ENCODE data around the gene PPP2R2C. TPM values are rescaled to one million over a fixed set of nuclear protein-coding genes. Genes with fewer than 3 reads are reported as not detected.

PPP2R2C gene
- total RNA-seq, 1 experiment from 2014 or later, result 26.7 TPM

DNA sequence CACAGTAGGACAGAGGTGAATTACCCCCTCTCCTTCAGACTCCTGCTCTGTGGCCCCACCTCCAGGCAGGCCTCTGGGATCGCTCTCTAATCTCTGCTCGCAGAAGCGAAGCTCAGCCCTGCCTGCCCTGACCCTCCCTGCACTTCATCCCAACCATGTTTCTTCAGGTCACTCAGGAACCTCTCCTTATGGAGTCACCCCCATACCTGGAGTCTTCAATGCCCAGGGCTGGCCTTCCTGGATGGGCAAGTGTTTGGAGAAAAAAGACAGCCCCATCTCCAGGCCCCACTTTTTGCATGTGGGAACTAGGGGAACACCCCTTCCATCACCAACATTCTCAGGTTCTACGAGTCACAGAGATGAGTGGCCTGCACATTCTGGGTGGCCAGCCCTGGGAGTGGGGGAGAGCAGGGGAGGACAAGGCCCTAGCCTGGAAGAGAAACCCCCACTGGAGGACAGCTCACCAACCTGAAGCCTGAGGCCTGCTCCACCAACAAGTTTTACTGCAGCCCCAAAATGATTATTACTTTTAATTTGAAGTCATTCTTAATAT lies 90.8 kb downstream of the PPP2R2C start:
- in situ Hi-C loops (cut with HindIII; ENCODE audit: low pct_unique_long_range_greater_than_20kb, low sequenced_read_pairs) (no loop called here), intact Hi-C loops (cut with micrococcal nuclease; ENCODE audit: unreplicated experiment) (no loop called here)
- Histone ChIP-seq H3K4me1 (ENCODE audit: control insufficient read depth, insufficient read depth, low read length) (no peaks in the 10 kb centered on the region), H3K27me3 (ENCODE audit: control insufficient read depth, insufficient read depth, low read length) (no peaks in the 10 kb centered on the region), H3K36me3 (ENCODE audit: control insufficient read depth, insufficient read depth, low read length) (no peaks in the 10 kb centered on the region), H3K27ac (ENCODE audit: low read length) (no peak overlapping the region), H3K4me3 (ENCODE audit: low read depth in 2 of 2, low read length in 2 of 2) (no peak overlapping the region), H3K9me3 (ENCODE audit: control insufficient read depth, insufficient read depth, low read depth, low read length) (no peaks in the 10 kb centered on the region)
- no peak for DNase-seq (ENCODE audit: low read depth, low spot score)
- no TSS peak for BruUV-seq (replicated peaks)
- CTCF ChIA-PET, result no interaction called here
- no peak for TF ChIP-seq SIN3A (IDR thresholded peaks at IDR 0.05; ENCODE audit: borderline replicate concordance, insufficient read depth, low read depth, low read length)
- TF ChIP-seq TCF7L2 (IDR thresholded peaks at IDR 0.05; ENCODE audit: low read depth, low read length), result no peak
- TF ChIP-seq, protein P1, sequence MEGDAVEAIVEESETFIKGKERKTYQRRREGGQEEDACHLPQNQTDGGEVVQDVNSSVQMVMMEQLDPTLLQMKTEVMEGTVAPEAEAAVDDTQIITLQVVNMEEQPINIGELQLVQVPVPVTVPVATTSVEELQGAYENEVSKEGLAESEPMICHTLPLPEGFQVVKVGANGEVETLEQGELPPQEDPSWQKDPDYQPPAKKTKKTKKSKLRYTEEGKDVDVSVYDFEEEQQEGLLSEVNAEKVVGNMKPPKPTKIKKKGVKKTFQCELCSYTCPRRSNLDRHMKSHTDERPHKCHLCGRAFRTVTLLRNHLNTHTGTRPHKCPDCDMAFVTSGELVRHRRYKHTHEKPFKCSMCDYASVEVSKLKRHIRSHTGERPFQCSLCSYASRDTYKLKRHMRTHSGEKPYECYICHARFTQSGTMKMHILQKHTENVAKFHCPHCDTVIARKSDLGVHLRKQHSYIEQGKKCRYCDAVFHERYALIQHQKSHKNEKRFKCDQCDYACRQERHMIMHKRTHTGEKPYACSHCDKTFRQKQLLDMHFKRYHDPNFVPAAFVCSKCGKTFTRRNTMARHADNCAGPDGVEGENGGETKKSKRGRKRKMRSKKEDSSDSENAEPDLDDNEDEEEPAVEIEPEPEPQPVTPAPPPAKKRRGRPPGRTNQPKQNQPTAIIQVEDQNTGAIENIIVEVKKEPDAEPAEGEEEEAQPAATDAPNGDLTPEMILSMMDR (IDR thresholded peaks at IDR 0.05), result no peak
- TF ChIP-seq, protein P2, sequence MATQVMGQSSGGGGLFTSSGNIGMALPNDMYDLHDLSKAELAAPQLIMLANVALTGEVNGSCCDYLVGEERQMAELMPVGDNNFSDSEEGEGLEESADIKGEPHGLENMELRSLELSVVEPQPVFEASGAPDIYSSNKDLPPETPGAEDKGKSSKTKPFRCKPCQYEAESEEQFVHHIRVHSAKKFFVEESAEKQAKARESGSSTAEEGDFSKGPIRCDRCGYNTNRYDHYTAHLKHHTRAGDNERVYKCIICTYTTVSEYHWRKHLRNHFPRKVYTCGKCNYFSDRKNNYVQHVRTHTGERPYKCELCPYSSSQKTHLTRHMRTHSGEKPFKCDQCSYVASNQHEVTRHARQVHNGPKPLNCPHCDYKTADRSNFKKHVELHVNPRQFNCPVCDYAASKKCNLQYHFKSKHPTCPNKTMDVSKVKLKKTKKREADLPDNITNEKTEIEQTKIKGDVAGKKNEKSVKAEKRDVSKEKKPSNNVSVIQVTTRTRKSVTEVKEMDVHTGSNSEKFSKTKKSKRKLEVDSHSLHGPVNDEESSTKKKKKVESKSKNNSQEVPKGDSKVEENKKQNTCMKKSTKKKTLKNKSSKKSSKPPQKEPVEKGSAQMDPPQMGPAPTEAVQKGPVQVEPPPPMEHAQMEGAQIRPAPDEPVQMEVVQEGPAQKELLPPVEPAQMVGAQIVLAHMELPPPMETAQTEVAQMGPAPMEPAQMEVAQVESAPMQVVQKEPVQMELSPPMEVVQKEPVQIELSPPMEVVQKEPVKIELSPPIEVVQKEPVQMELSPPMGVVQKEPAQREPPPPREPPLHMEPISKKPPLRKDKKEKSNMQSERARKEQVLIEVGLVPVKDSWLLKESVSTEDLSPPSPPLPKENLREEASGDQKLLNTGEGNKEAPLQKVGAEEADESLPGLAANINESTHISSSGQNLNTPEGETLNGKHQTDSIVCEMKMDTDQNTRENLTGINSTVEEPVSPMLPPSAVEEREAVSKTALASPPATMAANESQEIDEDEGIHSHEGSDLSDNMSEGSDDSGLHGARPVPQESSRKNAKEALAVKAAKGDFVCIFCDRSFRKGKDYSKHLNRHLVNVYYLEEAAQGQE (IDR thresholded peaks at IDR 0.05; ENCODE audit: insufficient read depth in 1 of 2, low read depth in 2 of 2, low read length in 1 of 2), result no peak
- TF ChIP-seq POLR2AphosphoS5 (IDR thresholded peaks at IDR 0.05; ENCODE audit: low read depth, low read length), result no peak
- ATAC-seq, result no peak
- POLR2A ChIA-PET, result no interaction called here

DNA sequence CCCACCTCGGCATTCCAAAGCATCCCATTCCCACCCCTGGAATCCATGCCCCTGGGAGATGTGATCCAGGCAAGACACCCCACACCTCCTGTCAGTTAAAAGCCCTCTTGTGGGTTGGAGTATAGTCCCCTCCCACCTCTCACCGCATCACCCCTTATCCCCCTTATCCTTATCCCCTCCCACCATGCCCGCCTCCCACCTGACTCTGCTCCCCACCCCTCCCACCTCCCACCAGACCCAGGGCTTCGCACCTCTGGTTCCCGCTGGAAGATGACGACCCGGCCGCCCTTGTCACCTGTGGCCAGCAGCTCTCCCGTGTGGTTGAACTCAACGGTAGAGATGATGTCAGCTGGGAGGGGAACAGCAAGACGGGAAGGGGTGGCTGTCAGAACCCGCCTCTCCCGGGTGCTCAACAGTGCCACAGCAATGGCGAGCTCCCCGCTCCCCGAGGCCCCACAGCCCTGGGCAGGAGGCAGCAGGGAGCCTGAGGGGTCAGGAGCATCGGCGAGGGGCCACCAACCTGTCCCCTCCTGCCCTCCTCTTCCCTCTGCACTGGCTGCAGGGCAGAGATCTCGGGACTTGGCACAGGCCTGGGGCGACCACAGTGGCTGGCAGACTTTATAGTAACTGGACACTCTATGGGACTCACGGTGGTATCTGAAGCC lies 91.5 kb downstream of the PPP2R2C start:
- TF ChIP-seq SIN3A (IDR thresholded peaks at IDR 0.05; ENCODE audit: borderline replicate concordance, insufficient read depth, low read depth, low read length), result no peak
- TF ChIP-seq, protein P2 (IDR thresholded peaks at IDR 0.05; ENCODE audit: insufficient read depth in 1 of 2, low read depth in 2 of 2, low read length in 1 of 2), result no peak
- TF ChIP-seq TCF7L2 (IDR thresholded peaks at IDR 0.05; ENCODE audit: low read depth, low read length), result no peak
- no peak for TF ChIP-seq POLR2AphosphoS5 (IDR thresholded peaks at IDR 0.05; ENCODE audit: low read depth, low read length)
- TF ChIP-seq, protein P1 (IDR thresholded peaks at IDR 0.05), result no peak
- Histone ChIP-seq H3K4me3 (ENCODE audit: low read depth in 2 of 2, low read length in 2 of 2) (no peak overlapping the region), H3K27ac (ENCODE audit: low read length) (no peak overlapping the region), H3K4me1 (ENCODE audit: control insufficient read depth, insufficient read depth, low read length) (no peaks in the 10 kb centered on the region), H3K9me3 (ENCODE audit: control insufficient read depth, insufficient read depth, low read depth, low read length) (no peaks in the 10 kb centered on the region), H3K27me3 (ENCODE audit: control insufficient read depth, insufficient read depth, low read length) (no peaks in the 10 kb centered on the region), H3K36me3 (ENCODE audit: control insufficient read depth, insufficient read depth, low read length) (no peaks in the 10 kb centered on the region)
- CTCF ChIA-PET, result interaction anchor here (0.6 kb wide), 1 partner anchor 18 kb away, joined by 8 read pairs; no protein-coding TSS in a partner anchor
- in situ Hi-C loops (cut with HindIII; ENCODE audit: low pct_unique_long_range_greater_than_20kb, low sequenced_read_pairs), result no loop called here
- no peak for DNase-seq (ENCODE audit: low read depth, low spot score)
- intact Hi-C loops (cut with micrococcal nuclease; ENCODE audit: unreplicated experiment), result no loop called here
- POLR2A ChIA-PET, result no interaction called here
- ATAC-seq, result no peak
- BruUV-seq (replicated peaks), result no TSS peak
